Activated naive CD4-positive, alpha-beta T cell treated with anti-CD3 and anti-CD28 coated beads, Interleukin-2, amount 50 U/mL, for 16 hours (primary cell): Measurements from ENCODE around the gene KRTAP2-1.
"Not testable (repeated sequence)": the region's sequence is repeated elsewhere in the genome, so short reads cannot be mapped to it uniquely, and the experiment has no call there.

Experiments used
- DNase-seq: peaks from one replicate; pipeline ENCODE4 v3.0.0-alpha.2; 2020

The KRTAP2-1 gene

GRCh38 chr17:41010441-41010840, 36.7 kb downstream of the KRTAP2-1 start:
- DNase-seq: no peak

- no peak for DNase-seq
These were observed 37.2 kb downstream of the KRTAP2-1 start for GRCh38 chr17:41009936-41010335.

GRCh38 chr17:41009301-41009760, 37.8 kb downstream of the KRTAP2-1 start:
- DNase-seq: no peak

- no peak for DNase-seq
These were observed 38.3 kb downstream of the KRTAP2-1 start, which contains the start of gene KRTAP3-1 for GRCh38 chr17:41008811-41009210. TSS of gene KRTAP3-1 (minus strand) at chr17:41009128. CDS start at chr17:41009074, 54 bp downstream.

GRCh38 chr17:41004397-41004796, 42.7 kb downstream of the KRTAP2-1 start:
- DNase-seq: no peak

GRCh38 chr17:41003926-41004325, 43.2 kb downstream of the KRTAP2-1 start:
- DNase-seq: no peak

GRCh38 chr17:41002814-41003213, 44.3 kb downstream of the KRTAP2-1 start:
- DNase-seq: no peak

GRCh38 chr17:41001795-41002194, 45.3 kb downstream of the KRTAP2-1 start:
- DNase-seq: no peak

GRCh38 chr17:40999563-40999962, 47.6 kb downstream of the KRTAP2-1 start, which contains the start of gene KRTAP3-2:
TSS of gene KRTAP3-2 (minus strand) at chr17:40999906. CDS start at chr17:40999853, 53 bp downstream.
- not testable (repeated sequence) for DNase-seq

GRCh38 chr17:40997361-40997760, 49.8 kb downstream of the KRTAP2-1 start:
- no peak for DNase-seq

GRCh38 chr17:40996829-40997228, 50.3 kb downstream of the KRTAP2-1 start:
- DNase-seq: no peak
